Neural cell (in vitro differentiated cells): ENCODE measurements around the gene FAM171A2. TPM values are rescaled to one million over a fixed set of nuclear protein-coding genes. Genes with fewer than 3 reads are reported as not detected.

Experiments used
- H2AFZ ChIP-seq: fragments of 200-600, 300-800 bp; sonication (generic), shearing (Covaris generic); 2 replicates; pipeline ENCODE4 v1.6.0; 2014; ENCODE audit warnings: low read depth, mild to moderate bottlenecking, antibody characterized with exemption, low read length, moderate library complexity
- H3F3A ChIP-seq: fragments of 200-600 bp; shearing (Covaris generic); 2 replicates; pipeline ENCODE4 v1.6.1; 2016; ENCODE audit warnings: mild to moderate bottlenecking, moderate library complexity, mixed read lengths, antibody characterized with exemption, low read length; ENCODE audit not compliant: insufficient read depth, poor library complexity, severe bottlenecking
- H3K27ac ChIP-seq: fragments of 200-600, 300-800 bp; sonication (generic), shearing (Covaris generic); 2 replicates; pipeline ENCODE4 v1.5.1; 2014; ENCODE audit warnings: mild to moderate bottlenecking, low read length, moderate library complexity
- H3K27me3 ChIP-seq: fragments of 300-800, 200-600 bp; sonication (generic), shearing (Covaris generic); 2 replicates; pipeline ENCODE4 v1.6.0; 2014; ENCODE audit warnings: mild to moderate bottlenecking, low read depth, low read length, moderate library complexity; ENCODE audit not compliant: insufficient read depth
- H3K36me3 ChIP-seq: fragments of 300-800, 200-600 bp; sonication (generic), shearing (Covaris generic); 2 replicates; pipeline ENCODE4 v1.5.1; 2014; ENCODE audit warnings: mild to moderate bottlenecking, antibody characterized with exemption, low read length, moderate library complexity; ENCODE audit not compliant: insufficient read depth
- H3K4me2 ChIP-seq: fragments of 300-800, 200-600 bp; sonication (generic), shearing (Covaris generic); 2 replicates; pipeline ENCODE4 v1.6.0; 2014; ENCODE audit warnings: mild to moderate bottlenecking, low read length
- H3K4me3 ChIP-seq: fragments of 300-800, 200-600 bp; sonication (generic), shearing (Covaris generic); 2 replicates; pipeline ENCODE4 v1.5.1; 2014; ENCODE audit warnings: mild to moderate bottlenecking, low read length, moderate library complexity
- H3K79me2 ChIP-seq: fragments of 200-600 bp; shearing (Covaris generic); replicated peaks from 2 replicates; pipeline ENCODE4 v1.6.0; 2014; ENCODE audit warnings: mild to moderate bottlenecking, low read length, moderate library complexity; ENCODE audit not compliant: insufficient read depth
- H3K9ac ChIP-seq: fragments of 300-800, 200-600 bp; sonication (generic), shearing (Covaris generic); 2 replicates; pipeline ENCODE4 v1.6.1; 2016; ENCODE audit warnings: mild to moderate bottlenecking, low read length, mixed read lengths
- H3K9me2 ChIP-seq: fragments of 200-600 bp; shearing (Covaris generic); 2 replicates; pipeline ENCODE4 v1.6.1; 2016; ENCODE audit warnings: mild to moderate bottlenecking, low read length, mixed read lengths; ENCODE audit not compliant: insufficient read depth
- H3K9me3 ChIP-seq: fragments of 200-600, 300-800 bp; sonication (generic), shearing (Covaris generic); 2 replicates; pipeline ENCODE4 v1.6.1; 2016; ENCODE audit warnings: mild to moderate bottlenecking, mixed run types, low read length, moderate library complexity, mixed read lengths
- H4K20me1 ChIP-seq: fragments of 200-600 bp; shearing (Covaris generic); 2 replicates; pipeline ENCODE4 v1.6.1; 2016; ENCODE audit warnings: mild to moderate bottlenecking, mixed run types; ENCODE audit not compliant: insufficient read depth
- EP300 ChIP-seq: fragments of 450-650 bp; conservative IDR thresholded peaks from 2 replicates; pipeline ENCODE4 v1.6.1; 2014; ENCODE audit warnings: antibody characterized with exemption, mild to moderate bottlenecking, moderate library complexity; ENCODE audit not compliant: poor library complexity, severe bottlenecking
- EZH2 ChIP-seq: fragments of 200-600, 300-800 bp; shearing (Covaris generic), sonication (generic); IDR thresholded peaks from 2 replicates; pipeline ENCODE4 v1.6.1; 2014; ENCODE audit warnings: antibody characterized with exemption, low read length, borderline replicate concordance, mild to moderate bottlenecking; ENCODE audit not compliant: insufficient read depth, poor library complexity, severe bottlenecking
- MXI1 ChIP-seq: fragments of 450-650 bp; conservative IDR thresholded peaks from 2 replicates; pipeline ENCODE4 v1.6.1; 2014; ENCODE audit warnings: antibody characterized with exemption, mild to moderate bottlenecking; ENCODE audit not compliant: poor library complexity, severe bottlenecking
- POLR2AphosphoS5 ChIP-seq: IDR thresholded peaks from 2 replicates; pipeline ENCODE4 v1.6.1; 2012
- RAD21 ChIP-seq: fragments of 450-650 bp; conservative IDR thresholded peaks from 2 replicates; pipeline ENCODE4 v1.6.1; 2014; ENCODE audit warnings: antibody characterized with exemption, mild to moderate bottlenecking, moderate library complexity
- SMC3 ChIP-seq: fragments of 450-650 bp; conservative IDR thresholded peaks from 2 replicates; pipeline ENCODE4 v1.6.1; 2014; ENCODE audit warnings: antibody characterized with exemption, mild to moderate bottlenecking, moderate library complexity; ENCODE audit not compliant: poor library complexity
- TAF1 ChIP-seq: IDR thresholded peaks from 2 replicates; pipeline ENCODE4 v1.6.1; 2012; ENCODE audit warnings: low read depth
- polyA plus RNA-seq: library from polyadenylated mRNA; depleted of rRNA; stranded (reverse); fragments of >200 nt; gene quantifications from 2 replicates; pipeline ENCODE4 v1.2.3, GENCODE V29; 2014
- TF ChIP-seq, protein P1 (sequence below): fragments of 450-650 bp; IDR thresholded peaks from 2 replicates; pipeline ENCODE4 v1.5.1; 2014; ENCODE audit warnings: antibody characterized with exemption, mild to moderate bottlenecking, moderate library complexity; ENCODE audit not compliant: poor library complexity, severe bottlenecking
- TF ChIP-seq, protein P2 (sequence below): IDR thresholded peaks from 2 replicates; pipeline ENCODE4 v1.6.1; 2012; ENCODE audit warnings: borderline replicate concordance

The FAM171A2 gene
- polyA plus RNA-seq, 1 donor from 2014 or later: 73.6 TPM

DNA sequence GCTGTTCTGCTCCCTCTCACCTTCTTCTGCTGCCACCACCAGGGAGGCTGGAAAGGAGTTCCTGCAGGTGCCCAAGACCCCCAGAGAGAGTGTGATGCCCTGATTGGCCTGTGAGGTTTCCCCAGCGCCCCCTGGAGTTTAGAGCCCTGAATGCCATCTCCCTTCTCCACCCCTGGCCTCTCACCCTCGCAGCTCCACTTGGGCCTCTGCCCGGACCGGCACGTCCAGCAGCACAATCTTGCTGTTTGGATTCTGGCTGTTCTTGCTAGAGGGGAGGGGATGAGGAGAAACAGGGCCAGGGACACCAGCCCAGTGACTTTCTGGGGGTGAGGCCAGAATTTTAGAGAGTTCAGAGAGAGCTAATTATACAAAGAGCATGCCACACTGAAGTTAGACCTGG is 12.5 kb upstream of the FAM171A2 start:
- Histone ChIP-seq H3F3A (no peaks in the 10 kb centered on the region), H3K36me3 (no peaks in the 10 kb centered on the region), H3K9me2 (no peaks in the 10 kb centered on the region), H3K4me2 (no peak overlapping the region), H3K9me3 (no peaks in the 10 kb centered on the region), H2AFZ (no peak overlapping the region), H3K27ac (no peak overlapping the region), H3K79me2 (no peaks in the 10 kb centered on the region), H3K27me3 (no peaks in the 10 kb centered on the region), H3K4me3 (no peak overlapping the region), H4K20me1 (no peaks in the 10 kb centered on the region), H3K9ac (no peak overlapping the region)
- TF ChIP-seq EZH2 (no peak), SMC3 (no peak), MXI1 (no peak), POLR2AphosphoS5 (no peak), TAF1 (no peak), EP300 (no peak), RAD21 (no peak)
- TF ChIP-seq, protein P1, sequence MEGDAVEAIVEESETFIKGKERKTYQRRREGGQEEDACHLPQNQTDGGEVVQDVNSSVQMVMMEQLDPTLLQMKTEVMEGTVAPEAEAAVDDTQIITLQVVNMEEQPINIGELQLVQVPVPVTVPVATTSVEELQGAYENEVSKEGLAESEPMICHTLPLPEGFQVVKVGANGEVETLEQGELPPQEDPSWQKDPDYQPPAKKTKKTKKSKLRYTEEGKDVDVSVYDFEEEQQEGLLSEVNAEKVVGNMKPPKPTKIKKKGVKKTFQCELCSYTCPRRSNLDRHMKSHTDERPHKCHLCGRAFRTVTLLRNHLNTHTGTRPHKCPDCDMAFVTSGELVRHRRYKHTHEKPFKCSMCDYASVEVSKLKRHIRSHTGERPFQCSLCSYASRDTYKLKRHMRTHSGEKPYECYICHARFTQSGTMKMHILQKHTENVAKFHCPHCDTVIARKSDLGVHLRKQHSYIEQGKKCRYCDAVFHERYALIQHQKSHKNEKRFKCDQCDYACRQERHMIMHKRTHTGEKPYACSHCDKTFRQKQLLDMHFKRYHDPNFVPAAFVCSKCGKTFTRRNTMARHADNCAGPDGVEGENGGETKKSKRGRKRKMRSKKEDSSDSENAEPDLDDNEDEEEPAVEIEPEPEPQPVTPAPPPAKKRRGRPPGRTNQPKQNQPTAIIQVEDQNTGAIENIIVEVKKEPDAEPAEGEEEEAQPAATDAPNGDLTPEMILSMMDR: no peak
- TF ChIP-seq, protein P2, sequence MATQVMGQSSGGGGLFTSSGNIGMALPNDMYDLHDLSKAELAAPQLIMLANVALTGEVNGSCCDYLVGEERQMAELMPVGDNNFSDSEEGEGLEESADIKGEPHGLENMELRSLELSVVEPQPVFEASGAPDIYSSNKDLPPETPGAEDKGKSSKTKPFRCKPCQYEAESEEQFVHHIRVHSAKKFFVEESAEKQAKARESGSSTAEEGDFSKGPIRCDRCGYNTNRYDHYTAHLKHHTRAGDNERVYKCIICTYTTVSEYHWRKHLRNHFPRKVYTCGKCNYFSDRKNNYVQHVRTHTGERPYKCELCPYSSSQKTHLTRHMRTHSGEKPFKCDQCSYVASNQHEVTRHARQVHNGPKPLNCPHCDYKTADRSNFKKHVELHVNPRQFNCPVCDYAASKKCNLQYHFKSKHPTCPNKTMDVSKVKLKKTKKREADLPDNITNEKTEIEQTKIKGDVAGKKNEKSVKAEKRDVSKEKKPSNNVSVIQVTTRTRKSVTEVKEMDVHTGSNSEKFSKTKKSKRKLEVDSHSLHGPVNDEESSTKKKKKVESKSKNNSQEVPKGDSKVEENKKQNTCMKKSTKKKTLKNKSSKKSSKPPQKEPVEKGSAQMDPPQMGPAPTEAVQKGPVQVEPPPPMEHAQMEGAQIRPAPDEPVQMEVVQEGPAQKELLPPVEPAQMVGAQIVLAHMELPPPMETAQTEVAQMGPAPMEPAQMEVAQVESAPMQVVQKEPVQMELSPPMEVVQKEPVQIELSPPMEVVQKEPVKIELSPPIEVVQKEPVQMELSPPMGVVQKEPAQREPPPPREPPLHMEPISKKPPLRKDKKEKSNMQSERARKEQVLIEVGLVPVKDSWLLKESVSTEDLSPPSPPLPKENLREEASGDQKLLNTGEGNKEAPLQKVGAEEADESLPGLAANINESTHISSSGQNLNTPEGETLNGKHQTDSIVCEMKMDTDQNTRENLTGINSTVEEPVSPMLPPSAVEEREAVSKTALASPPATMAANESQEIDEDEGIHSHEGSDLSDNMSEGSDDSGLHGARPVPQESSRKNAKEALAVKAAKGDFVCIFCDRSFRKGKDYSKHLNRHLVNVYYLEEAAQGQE: no peak

DNA sequence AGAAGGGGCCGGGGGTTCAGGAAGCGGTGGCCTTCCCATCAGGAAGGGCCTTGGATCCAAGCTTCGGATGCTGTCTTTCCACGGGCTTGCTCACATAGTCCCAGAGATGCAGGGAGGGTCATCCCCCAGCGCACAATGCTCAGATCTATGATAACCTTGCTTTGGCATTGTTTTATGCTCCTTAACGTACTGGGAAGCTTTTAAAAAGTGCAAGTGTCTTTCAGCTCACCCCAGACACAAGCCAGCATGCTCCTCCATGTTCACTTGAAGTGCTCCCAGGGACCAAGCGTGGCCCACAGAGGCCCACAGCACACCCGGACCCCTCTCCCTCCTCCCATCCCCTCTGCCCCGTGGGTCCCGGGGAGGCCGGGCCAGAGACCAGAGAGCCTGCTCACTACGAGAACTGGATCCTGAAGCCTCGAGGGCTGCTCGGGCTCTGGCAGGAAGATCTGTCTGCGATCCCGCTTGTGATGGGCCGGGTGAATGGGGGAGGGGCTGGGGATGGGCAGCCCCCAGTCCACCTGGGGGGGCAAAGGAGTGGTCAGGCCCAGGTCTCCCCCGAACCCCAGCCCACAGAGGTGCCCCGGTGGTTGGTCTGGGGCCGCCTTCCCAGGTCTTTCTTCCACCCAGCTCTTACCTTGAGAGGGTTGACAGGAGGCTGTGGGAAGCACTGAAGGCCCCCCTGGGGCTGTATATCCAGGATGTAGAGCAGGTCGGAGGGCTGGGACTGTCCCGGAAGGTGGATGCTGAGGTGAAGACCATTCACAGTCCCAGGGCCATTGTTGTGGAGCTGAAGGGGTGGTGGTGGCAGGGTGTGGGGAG is 11.8 kb upstream of the FAM171A2 start:
- H3K9me3 ChIP-seq: no peaks in the 10 kb centered on the region
- no peaks in the 10 kb centered on the region for H3K9me2 ChIP-seq
- H3K4me3 ChIP-seq: no peak overlapping the region
- H3K36me3 ChIP-seq: no peaks in the 10 kb centered on the region
- H3K27ac ChIP-seq: no peak overlapping the region
- H3K4me2 ChIP-seq: no peak overlapping the region
- TF ChIP-seq EZH2 (no peak), SMC3 (no peak), TAF1 (no peak), EP300 (no peak), RAD21 (no peak), MXI1 (no peak), POLR2AphosphoS5 (no peak)
- TF ChIP-seq, protein P1: no peak
- TF ChIP-seq, protein P2: no peak
- H2AFZ ChIP-seq: no peak overlapping the region
- H3K79me2 ChIP-seq: no peaks in the 10 kb centered on the region
- H4K20me1 ChIP-seq: no peaks in the 10 kb centered on the region
- no peaks in the 10 kb centered on the region for H3K27me3 ChIP-seq
- H3K9ac ChIP-seq: no peak overlapping the region
- no peaks in the 10 kb centered on the region for H3F3A ChIP-seq
